Measurements from ENCODE around the gene NRG3. TPM values are rescaled to one million over a fixed set of nuclear protein-coding genes. Genes with fewer than 3 reads are reported as not detected.

The NRG3 gene
- total RNA-seq, 1 donor from 2014 or later, result 32.2 TPM

GRCh38 chr10:82211346-82211745, 336.4 kb downstream of the NRG3 start:
- TF ChIP-seq CTCF (IDR thresholded peaks at IDR 0.05; ENCODE audit: unreplicated experiment), result no peak
- Mint-ChIP-seq H3K36me3 (ENCODE audit: insufficient read depth) (no peaks in the 10 kb centered on the region), H3K27ac (no peak overlapping the region), H3K9me3 (ENCODE audit: low read depth) (no peaks in the 10 kb centered on the region), H3K4me3 (ENCODE audit: low read depth) (no peak overlapping the region), H3K27me3 (no peaks in the 10 kb centered on the region), H3K4me1 (ENCODE audit: low read depth) (no peaks in the 10 kb centered on the region)
- no peak for DNase-seq (ENCODE audit: low spot score, unreplicated experiment)

GRCh38 chr10:82212753-82213152, 337.8 kb downstream of the NRG3 start:
- DNase-seq (ENCODE audit: low spot score, unreplicated experiment), result no peak
- TF ChIP-seq CTCF (IDR thresholded peaks at IDR 0.05; ENCODE audit: unreplicated experiment), result no peak
- Mint-ChIP-seq H3K27ac (no peak overlapping the region), H3K4me1 (ENCODE audit: low read depth) (no peaks in the 10 kb centered on the region), H3K9me3 (ENCODE audit: low read depth) (no peaks in the 10 kb centered on the region), H3K36me3 (ENCODE audit: insufficient read depth) (no peaks in the 10 kb centered on the region), H3K27me3 (no peaks in the 10 kb centered on the region), H3K4me3 (ENCODE audit: low read depth) (no peak overlapping the region)

GRCh38 chr10:82213784-82214183, 338.8 kb downstream of the NRG3 start:
- H3K4me1 Mint-ChIP-seq (ENCODE audit: low read depth), result no peaks in the 10 kb centered on the region
- TF ChIP-seq CTCF (IDR thresholded peaks at IDR 0.05; ENCODE audit: unreplicated experiment), result no peak
- DNase-seq (ENCODE audit: low spot score, unreplicated experiment), result no peak
- no peak overlapping the region for H3K27ac Mint-ChIP-seq
- H3K9me3 Mint-ChIP-seq (ENCODE audit: low read depth), result no peaks in the 10 kb centered on the region
- H3K4me3 Mint-ChIP-seq (ENCODE audit: low read depth), result no peak overlapping the region
- no peaks in the 10 kb centered on the region for H3K36me3 Mint-ChIP-seq (ENCODE audit: insufficient read depth)
- no peaks in the 10 kb centered on the region for H3K27me3 Mint-ChIP-seq

- Mint-ChIP-seq H3K9me3 (ENCODE audit: low read depth) (no peaks in the 10 kb centered on the region), H3K36me3 (ENCODE audit: insufficient read depth) (no peaks in the 10 kb centered on the region), H3K4me3 (ENCODE audit: low read depth) (no peak overlapping the region), H3K4me1 (ENCODE audit: low read depth) (no peaks in the 10 kb centered on the region), H3K27me3 (no peaks in the 10 kb centered on the region), H3K27ac (no peak overlapping the region)
- DNase-seq (ENCODE audit: low spot score, unreplicated experiment), result no peak
- no peak for TF ChIP-seq CTCF (IDR thresholded peaks at IDR 0.05; ENCODE audit: unreplicated experiment)
Observed at GRCh38 chr10:82221056-82221455, 346.1 kb downstream of the NRG3 start.

- H3K36me3 Mint-ChIP-seq (ENCODE audit: insufficient read depth), result no peaks in the 10 kb centered on the region
- no peak for TF ChIP-seq CTCF (IDR thresholded peaks at IDR 0.05; ENCODE audit: unreplicated experiment)
- no peaks in the 10 kb centered on the region for H3K9me3 Mint-ChIP-seq (ENCODE audit: low read depth)
- H3K4me3 Mint-ChIP-seq (ENCODE audit: low read depth), result no peak overlapping the region
- H3K27me3 Mint-ChIP-seq, result no peaks in the 10 kb centered on the region
- no peak overlapping the region for H3K27ac Mint-ChIP-seq
- no peak for DNase-seq (ENCODE audit: low spot score, unreplicated experiment)
- no peaks in the 10 kb centered on the region for H3K4me1 Mint-ChIP-seq (ENCODE audit: low read depth)
Observed at GRCh38 chr10:82221601-82222149, 346.7 kb downstream of the NRG3 start.
